ENCODE data around the gene MMP11. TPM values are rescaled to one million over a fixed set of nuclear protein-coding genes. Genes with fewer than 3 reads are reported as not detected.

The MMP11 gene
- total and polyA plus RNA-seq, 2 donors, result 3.8 to 3.9 TPM

DNA sequence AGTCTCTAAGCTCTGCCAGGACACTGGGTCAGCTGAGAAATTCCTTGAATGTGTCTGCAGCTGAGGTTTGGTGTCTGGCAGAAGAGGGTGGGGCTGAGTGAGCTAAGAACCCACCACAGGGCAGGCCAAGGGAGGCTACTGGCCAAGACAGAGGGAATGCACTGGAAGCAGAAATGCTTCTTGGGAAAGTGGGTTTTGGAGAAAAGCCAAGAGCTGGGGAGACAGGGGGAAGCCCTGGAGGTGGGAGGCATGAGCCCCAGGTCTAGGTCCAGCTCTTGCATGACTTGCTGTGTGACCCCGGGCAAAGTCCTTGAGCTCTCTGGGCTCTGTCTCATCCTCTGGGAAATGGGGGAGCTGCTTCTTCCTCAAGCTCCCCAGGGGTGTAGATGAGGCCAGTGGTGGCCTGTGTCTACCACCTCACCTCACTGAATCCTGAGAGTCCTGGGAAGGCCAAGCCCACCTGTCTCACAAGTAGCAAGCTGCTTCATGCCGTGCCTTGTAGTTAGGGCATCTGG, 2.3 kb downstream of the MMP11 start:
- Histone ChIP-seq H3K27me3 (ENCODE audit: control insufficient read depth in 2 of 2, insufficient read depth in 1 of 2, low read length in 1 of 2) (peaks cover 0 to 11% of the 10 kb centered on the region in 2 donors), H3K4me1 (ENCODE audit: control insufficient read depth in 2 of 2, insufficient read depth in 2 of 2, low read length in 2 of 2) (peaks cover 13 to 59% of the 10 kb centered on the region in 2 donors), H3K27ac (ENCODE audit: low read depth in 1 of 2, low read length in 1 of 2) (no peak overlapping the region), H3K4me3 (ENCODE audit: low read length in 2 of 2) (no peak overlapping the region), H3K9me3 (ENCODE audit: control insufficient read depth in 2 of 2, insufficient read depth in 1 of 2, low read length in 1 of 2) (no peaks in the 10 kb centered on the region), H3K36me3 (ENCODE audit: control insufficient read depth in 2 of 2, insufficient read depth in 2 of 2, low read length in 1 of 2) (no peaks in the 10 kb centered on the region)
- no peak for DNase-seq (ENCODE audit: low read depth in 6 of 9, low spot score in 9 of 9)
- 98% methylated on average over 2 of the region's 2 CpGs for WGBS

DNA sequence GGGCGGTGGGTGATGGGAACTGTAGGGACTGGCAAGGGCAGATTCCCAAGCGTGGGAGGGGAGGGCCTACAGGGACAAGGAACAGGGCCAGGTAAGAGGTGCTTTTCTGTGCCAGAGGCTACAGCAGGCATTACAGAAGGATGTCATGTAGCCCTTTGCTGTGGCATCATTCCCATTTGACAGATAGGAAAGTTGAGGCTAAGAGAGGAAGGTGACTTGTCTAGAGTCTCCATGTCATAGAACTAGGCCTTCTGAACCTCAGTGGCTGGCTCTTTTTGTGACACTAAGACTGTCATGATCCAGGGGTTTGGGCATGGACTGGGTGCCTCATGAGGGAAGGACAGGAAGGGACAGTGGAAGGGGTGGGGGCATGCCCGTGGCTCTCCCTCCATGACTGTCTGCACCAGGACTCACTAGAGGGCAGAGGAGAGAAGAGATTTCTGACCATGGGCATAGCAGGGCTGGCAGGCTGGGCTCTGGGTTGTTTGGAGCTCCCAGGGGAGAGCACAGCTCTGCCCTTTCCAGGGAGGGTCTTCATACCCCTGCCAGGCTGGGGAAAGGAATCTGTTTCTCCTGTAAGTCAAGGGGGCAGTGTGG, 3.2 kb downstream of the MMP11 start:
- Histone ChIP-seq H3K4me1 (ENCODE audit: control insufficient read depth in 2 of 2, insufficient read depth in 2 of 2, low read length in 2 of 2) (peaks cover 11 to 54% of the 10 kb centered on the region in 2 donors), H3K27ac (ENCODE audit: low read depth in 1 of 2, low read length in 1 of 2) (no peak overlapping the region), H3K9me3 (ENCODE audit: control insufficient read depth in 2 of 2, insufficient read depth in 1 of 2, low read length in 1 of 2) (no peaks in the 10 kb centered on the region), H3K36me3 (ENCODE audit: control insufficient read depth in 2 of 2, insufficient read depth in 2 of 2, low read length in 1 of 2) (no peaks in the 10 kb centered on the region), H3K4me3 (ENCODE audit: low read length in 2 of 2) (no peak overlapping the region), H3K27me3 (ENCODE audit: control insufficient read depth in 2 of 2, insufficient read depth in 1 of 2, low read length in 1 of 2) (peaks cover 0 to 11% of the 10 kb centered on the region in 2 donors)
- 88% methylated on average over 3 of the region's 3 CpGs for WGBS
- no peak for DNase-seq (ENCODE audit: low read depth in 6 of 9, low spot score in 9 of 9)

DNA sequence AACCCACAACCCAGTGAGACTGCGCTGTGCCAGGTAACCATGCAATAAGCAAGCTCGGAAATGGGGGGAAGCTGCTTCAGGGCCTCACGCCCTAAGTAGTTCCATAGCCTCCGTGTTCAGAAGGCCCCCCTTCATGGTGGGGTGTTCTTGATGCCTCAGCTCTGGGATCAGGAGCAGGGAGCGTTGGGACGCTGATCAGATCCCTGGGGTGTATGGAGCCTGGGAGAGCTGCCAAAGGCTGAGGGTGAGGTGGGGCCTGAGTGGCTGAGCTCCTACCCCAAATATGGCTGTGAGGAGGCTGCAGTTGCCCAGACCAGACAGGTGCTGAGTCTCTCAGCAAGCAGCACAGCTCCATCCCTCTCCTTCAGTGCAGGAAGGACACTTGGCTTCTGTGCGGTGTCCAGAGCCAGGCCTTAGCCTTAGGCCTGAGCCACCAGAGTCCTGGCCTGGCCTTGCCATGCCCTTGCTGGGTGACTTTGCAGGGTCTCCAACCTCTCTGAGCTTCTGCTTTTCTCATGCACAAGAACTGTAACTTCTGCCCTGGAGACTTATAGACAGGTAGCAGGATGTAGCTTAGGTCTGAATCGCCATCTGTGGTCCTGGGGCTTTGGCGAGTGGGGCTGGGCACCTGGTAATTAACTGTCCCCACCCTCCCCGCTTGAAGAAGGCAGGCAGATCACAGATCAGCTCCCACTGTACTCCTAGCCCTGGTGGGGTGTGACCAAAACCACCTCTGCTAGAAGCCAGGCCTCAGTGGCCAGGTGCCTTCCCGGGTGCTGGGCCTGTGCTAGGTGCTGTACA, 5.3 kb downstream of the MMP11 start:
- Histone ChIP-seq H3K9me3 (ENCODE audit: control insufficient read depth in 2 of 2, insufficient read depth in 1 of 2, low read length in 1 of 2) (no peaks in the 10 kb centered on the region), H3K27ac (ENCODE audit: low read depth in 1 of 2, low read length in 1 of 2) (no peak overlapping the region), H3K4me3 (ENCODE audit: low read length in 2 of 2) (no peak overlapping the region), H3K27me3 (ENCODE audit: control insufficient read depth in 2 of 2, insufficient read depth in 1 of 2, low read length in 1 of 2) (peaks cover 0 to 7% of the 10 kb centered on the region in 2 donors), H3K4me1 (ENCODE audit: control insufficient read depth in 2 of 2, insufficient read depth in 2 of 2, low read length in 2 of 2) (peaks cover 8 to 59% of the 10 kb centered on the region in 2 donors), H3K36me3 (ENCODE audit: control insufficient read depth in 2 of 2, insufficient read depth in 2 of 2, low read length in 1 of 2) (no peaks in the 10 kb centered on the region)
- DNase-seq (ENCODE audit: low read depth in 6 of 9, low spot score in 9 of 9), result no peak
- 96% methylated on average over 11 of the region's 11 CpGs for WGBS

DNA sequence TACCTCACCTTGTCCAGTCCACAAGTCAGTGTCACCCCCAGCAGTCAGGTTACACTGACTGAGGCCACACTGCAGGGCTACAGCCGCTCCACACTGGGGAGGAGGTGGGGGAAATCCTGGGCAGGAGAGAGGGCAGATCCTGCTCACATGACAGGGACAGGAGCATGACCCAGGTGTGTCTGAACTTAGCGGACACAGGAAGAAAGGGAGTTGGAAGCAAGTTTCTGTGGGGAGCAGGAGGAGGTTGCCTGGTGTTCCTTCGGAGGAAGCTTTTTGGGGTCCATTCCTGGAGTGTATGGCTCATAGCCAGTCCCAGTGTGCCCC, 5.9 kb downstream of the MMP11 start:
- H3K27ac ChIP-seq (ENCODE audit: low read depth in 1 of 2, low read length in 1 of 2), result no peak overlapping the region
- H3K36me3 ChIP-seq (ENCODE audit: control insufficient read depth in 2 of 2, insufficient read depth in 2 of 2, low read length in 1 of 2), result no peaks in the 10 kb centered on the region
- 98% methylated on average over 3 of the region's 3 CpGs for WGBS
- no peak overlapping the region for H3K4me3 ChIP-seq (ENCODE audit: low read length in 2 of 2)
- H3K27me3 ChIP-seq (ENCODE audit: control insufficient read depth in 2 of 2, insufficient read depth in 1 of 2, low read length in 1 of 2), result peaks cover 0 to 2% of the 10 kb centered on the region in 2 donors
- DNase-seq (ENCODE audit: low read depth in 6 of 9, low spot score in 9 of 9), result no peak
- no peaks in the 10 kb centered on the region for H3K9me3 ChIP-seq (ENCODE audit: control insufficient read depth in 2 of 2, insufficient read depth in 1 of 2, low read length in 1 of 2)
- peaks cover 7 to 59% of the 10 kb centered on the region in 2 donors for H3K4me1 ChIP-seq (ENCODE audit: control insufficient read depth in 2 of 2, insufficient read depth in 2 of 2, low read length in 2 of 2)

DNA sequence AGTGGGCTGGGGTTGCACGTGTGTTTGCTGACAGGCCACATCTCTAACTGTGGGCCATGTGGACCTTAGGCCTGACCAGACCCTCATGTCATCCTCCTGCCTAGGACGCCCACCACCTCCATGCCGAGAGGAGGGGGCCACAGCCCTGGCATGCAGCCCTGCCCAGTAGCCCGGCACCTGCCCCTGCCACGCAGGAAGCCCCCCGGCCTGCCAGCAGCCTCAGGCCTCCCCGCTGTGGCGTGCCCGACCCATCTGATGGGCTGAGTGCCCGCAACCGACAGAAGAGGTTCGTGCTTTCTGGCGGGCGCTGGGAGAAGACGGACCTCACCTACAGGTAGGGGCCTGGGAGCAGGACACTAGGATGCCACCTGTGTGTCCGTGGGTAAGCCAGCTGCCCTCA, 6.4 kb downstream of the MMP11 start:
- Histone ChIP-seq H3K27me3 (ENCODE audit: control insufficient read depth in 2 of 2, insufficient read depth in 1 of 2, low read length in 1 of 2) (no peaks in the 10 kb centered on the region), H3K27ac (ENCODE audit: low read depth in 1 of 2, low read length in 1 of 2) (no peak overlapping the region), H3K9me3 (ENCODE audit: control insufficient read depth in 2 of 2, insufficient read depth in 1 of 2, low read length in 1 of 2) (no peaks in the 10 kb centered on the region), H3K36me3 (ENCODE audit: control insufficient read depth in 2 of 2, insufficient read depth in 2 of 2, low read length in 1 of 2) (no peaks in the 10 kb centered on the region), H3K4me1 (ENCODE audit: control insufficient read depth in 2 of 2, insufficient read depth in 2 of 2, low read length in 2 of 2) (peaks cover 13 to 60% of the 10 kb centered on the region in 2 donors), H3K4me3 (ENCODE audit: low read length in 2 of 2) (no peak overlapping the region)
- DNase-seq (ENCODE audit: low read depth in 6 of 9, low spot score in 9 of 9), result no peak
- WGBS, result 98% methylated on average over 16 of the region's 16 CpGs

DNA sequence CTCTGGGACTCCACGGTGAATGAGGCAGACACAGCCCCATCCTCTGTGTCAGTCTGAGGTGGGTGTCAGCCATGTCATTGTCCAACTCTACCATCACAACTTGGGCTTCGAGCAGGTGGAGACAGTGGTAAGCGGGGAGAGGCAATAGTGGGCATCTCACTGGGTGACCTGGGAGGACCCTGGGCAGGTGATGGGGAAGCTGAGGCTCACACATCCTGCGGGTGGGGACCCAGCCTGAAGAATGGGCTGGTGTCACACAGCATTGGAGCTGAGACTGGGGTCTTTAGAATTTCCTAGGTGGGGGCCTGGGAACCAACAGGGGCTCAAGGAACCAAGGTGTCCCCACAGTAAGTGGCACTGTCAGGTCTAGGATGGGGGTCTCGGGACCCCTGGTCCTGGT, 7.1 kb downstream of the MMP11 start:
- WGBS, result over 99% methylated on average over 5 of the region's 5 CpGs
- DNase-seq (ENCODE audit: low read depth in 6 of 9, low spot score in 9 of 9), result no peak
- H3K27me3 ChIP-seq (ENCODE audit: control insufficient read depth in 2 of 2, insufficient read depth in 1 of 2, low read length in 1 of 2), result no peaks in the 10 kb centered on the region
- H3K4me1 ChIP-seq (ENCODE audit: control insufficient read depth in 2 of 2, insufficient read depth in 2 of 2, low read length in 2 of 2), result peaks cover 16 to 61% of the 10 kb centered on the region in 2 donors
- H3K9me3 ChIP-seq (ENCODE audit: control insufficient read depth in 2 of 2, insufficient read depth in 1 of 2, low read length in 1 of 2), result no peaks in the 10 kb centered on the region
- H3K36me3 ChIP-seq (ENCODE audit: control insufficient read depth in 2 of 2, insufficient read depth in 2 of 2, low read length in 1 of 2), result no peaks in the 10 kb centered on the region
- H3K4me3 ChIP-seq (ENCODE audit: low read length in 2 of 2), result no peak overlapping the region
- H3K27ac ChIP-seq (ENCODE audit: low read depth in 1 of 2, low read length in 1 of 2), result no peak overlapping the region

DNA sequence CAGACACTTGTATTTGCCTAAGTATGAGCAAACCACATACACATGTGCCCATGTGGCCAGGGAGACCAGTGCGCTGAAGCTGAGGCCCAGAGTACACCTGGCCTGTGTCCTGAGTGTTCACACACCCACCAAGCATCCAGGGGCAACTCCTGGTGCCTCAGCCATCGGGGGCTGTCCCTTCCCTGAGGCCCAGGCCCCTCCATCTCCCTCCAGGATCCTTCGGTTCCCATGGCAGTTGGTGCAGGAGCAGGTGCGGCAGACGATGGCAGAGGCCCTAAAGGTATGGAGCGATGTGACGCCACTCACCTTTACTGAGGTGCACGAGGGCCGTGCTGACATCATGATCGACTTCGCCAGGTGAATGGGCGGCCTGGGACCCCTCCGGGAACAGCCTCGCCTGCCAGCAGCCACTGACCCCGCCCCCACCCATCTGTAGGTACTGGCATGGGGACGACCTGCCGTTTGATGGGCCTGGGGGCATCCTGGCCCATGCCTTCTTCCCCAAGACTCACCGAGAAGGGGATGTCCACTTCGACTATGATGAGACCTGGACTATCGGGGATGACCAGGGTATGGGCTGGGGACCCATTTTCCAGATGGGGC, 7.6 kb downstream of the MMP11 start:
- Histone ChIP-seq H3K36me3 (ENCODE audit: control insufficient read depth in 2 of 2, insufficient read depth in 2 of 2, low read length in 1 of 2) (no peaks in the 10 kb centered on the region), H3K27ac (ENCODE audit: low read depth in 1 of 2, low read length in 1 of 2) (no peak overlapping the region), H3K4me3 (ENCODE audit: low read length in 2 of 2) (no peak overlapping the region), H3K9me3 (ENCODE audit: control insufficient read depth in 2 of 2, insufficient read depth in 1 of 2, low read length in 1 of 2) (no peaks in the 10 kb centered on the region), H3K4me1 (ENCODE audit: control insufficient read depth in 2 of 2, insufficient read depth in 2 of 2, low read length in 2 of 2) (peaks cover 16 to 59% of the 10 kb centered on the region in 2 donors), H3K27me3 (ENCODE audit: control insufficient read depth in 2 of 2, insufficient read depth in 1 of 2, low read length in 1 of 2) (no peaks in the 10 kb centered on the region)
- no peak for DNase-seq (ENCODE audit: low read depth in 6 of 9, low spot score in 9 of 9)
- 97% methylated on average over 20 of the region's 20 CpGs for WGBS

DNA sequence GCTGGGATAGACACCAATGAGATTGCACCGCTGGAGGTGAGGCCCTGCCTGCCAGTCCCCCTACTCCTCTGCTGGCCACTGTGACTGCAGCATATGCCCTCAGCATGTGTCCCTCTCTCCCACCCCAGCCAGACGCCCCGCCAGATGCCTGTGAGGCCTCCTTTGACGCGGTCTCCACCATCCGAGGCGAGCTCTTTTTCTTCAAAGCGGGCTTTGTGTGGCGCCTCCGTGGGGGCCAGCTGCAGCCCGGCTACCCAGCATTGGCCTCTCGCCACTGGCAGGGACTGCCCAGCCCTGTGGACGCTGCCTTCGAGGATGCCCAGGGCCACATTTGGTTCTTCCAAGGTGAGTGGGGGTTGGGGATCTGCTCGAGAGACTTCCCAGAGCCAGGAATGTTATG, 8.4 kb downstream of the MMP11 start:
- Histone ChIP-seq H3K27ac (ENCODE audit: low read depth in 1 of 2, low read length in 1 of 2) (no peak overlapping the region), H3K27me3 (ENCODE audit: control insufficient read depth in 2 of 2, insufficient read depth in 1 of 2, low read length in 1 of 2) (no peaks in the 10 kb centered on the region), H3K4me1 (ENCODE audit: control insufficient read depth in 2 of 2, insufficient read depth in 2 of 2, low read length in 2 of 2) (peaks cover 23 to 62% of the 10 kb centered on the region in 2 donors), H3K4me3 (ENCODE audit: low read length in 2 of 2) (no peak overlapping the region), H3K9me3 (ENCODE audit: control insufficient read depth in 2 of 2, insufficient read depth in 1 of 2, low read length in 1 of 2) (no peaks in the 10 kb centered on the region), H3K36me3 (ENCODE audit: control insufficient read depth in 2 of 2, insufficient read depth in 2 of 2, low read length in 1 of 2) (no peaks in the 10 kb centered on the region)
- 95% methylated on average over 15 of the region's 15 CpGs for WGBS
- no peak for DNase-seq (ENCODE audit: low read depth in 6 of 9, low spot score in 9 of 9)

DNA sequence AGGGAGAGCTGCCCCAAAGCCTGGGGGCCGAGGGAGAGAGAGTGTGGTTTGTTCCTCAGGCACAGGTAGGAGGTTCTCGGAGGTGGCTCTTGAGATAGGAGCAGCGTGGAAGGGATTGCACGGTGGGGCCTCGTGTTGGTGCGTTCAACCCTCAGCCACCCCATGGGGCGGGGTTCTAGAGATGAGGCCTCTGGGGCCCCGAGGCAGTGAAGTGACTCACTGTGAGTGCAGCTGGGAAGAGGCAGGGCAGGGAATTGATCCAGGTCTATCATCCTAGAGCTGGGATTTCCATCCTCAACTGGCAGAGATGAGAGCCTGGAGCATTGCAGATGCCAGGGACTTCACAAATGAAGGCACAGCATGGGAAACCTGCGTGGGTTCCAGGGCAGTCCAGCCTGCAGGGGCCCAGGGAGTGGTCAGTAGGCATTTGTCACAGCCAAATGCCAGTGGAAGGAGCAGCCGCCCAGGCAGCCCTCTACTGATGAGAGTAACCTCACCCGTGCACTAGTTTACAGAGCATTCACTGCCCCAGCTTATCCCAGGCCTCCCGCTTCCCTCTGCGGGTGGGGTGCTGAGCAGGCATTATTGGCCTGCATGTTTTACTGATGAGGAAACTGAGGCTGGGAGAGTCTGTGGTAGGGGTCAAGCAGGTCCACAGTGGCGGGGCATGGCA, 9.0 kb downstream of the MMP11 start:
- no peaks in the 10 kb centered on the region for H3K36me3 ChIP-seq (ENCODE audit: control insufficient read depth in 2 of 2, insufficient read depth in 2 of 2, low read length in 1 of 2)
- H3K27ac ChIP-seq (ENCODE audit: low read depth in 1 of 2, low read length in 1 of 2), result no peak overlapping the region
- WGBS, result 95% methylated on average over 14 of the region's 14 CpGs
- H3K9me3 ChIP-seq (ENCODE audit: control insufficient read depth in 2 of 2, insufficient read depth in 1 of 2, low read length in 1 of 2), result no peaks in the 10 kb centered on the region
- H3K4me3 ChIP-seq (ENCODE audit: low read length in 2 of 2), result no peak overlapping the region
- H3K4me1 ChIP-seq (ENCODE audit: control insufficient read depth in 2 of 2, insufficient read depth in 2 of 2, low read length in 2 of 2), result peaks cover 29 to 62% of the 10 kb centered on the region in 2 donors
- H3K27me3 ChIP-seq (ENCODE audit: control insufficient read depth in 2 of 2, insufficient read depth in 1 of 2, low read length in 1 of 2), result no peaks in the 10 kb centered on the region
- DNase-seq (ENCODE audit: low read depth in 6 of 9, low spot score in 9 of 9), result no peak

Data from thymus (tissue), 11 donors.